GM19452 (cell line): ENCODE results near the gene CXCL14.

Source experiments
- ATAC-seq: cut with Tn5 transposase; IDR thresholded peaks from one replicate; pipeline ENCODE4 v1.9.1; 2021; ENCODE audit not compliant: unreplicated experiment

CXCL14 gene

DNA sequence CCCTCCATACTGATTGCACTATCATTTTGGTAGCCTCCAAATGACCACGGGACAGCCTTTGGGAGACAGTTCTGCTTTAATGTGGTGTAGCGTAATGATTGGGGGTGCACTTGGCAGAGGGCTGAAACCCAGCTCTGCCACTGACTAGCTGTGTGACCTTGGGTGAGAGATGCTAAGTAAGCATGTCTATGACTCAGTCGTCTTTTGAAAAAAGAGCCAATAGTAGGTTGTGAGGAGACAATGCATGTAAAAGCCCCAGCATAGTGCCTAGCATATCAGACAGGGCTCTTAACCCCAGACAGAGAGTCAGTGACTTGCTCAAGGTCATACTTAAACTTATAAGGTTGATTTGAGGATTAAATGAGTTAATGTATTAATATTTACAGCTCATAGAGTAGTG lies 18.0 kb upstream of the CXCL14 start:
- no peak for ATAC-seq

DNA sequence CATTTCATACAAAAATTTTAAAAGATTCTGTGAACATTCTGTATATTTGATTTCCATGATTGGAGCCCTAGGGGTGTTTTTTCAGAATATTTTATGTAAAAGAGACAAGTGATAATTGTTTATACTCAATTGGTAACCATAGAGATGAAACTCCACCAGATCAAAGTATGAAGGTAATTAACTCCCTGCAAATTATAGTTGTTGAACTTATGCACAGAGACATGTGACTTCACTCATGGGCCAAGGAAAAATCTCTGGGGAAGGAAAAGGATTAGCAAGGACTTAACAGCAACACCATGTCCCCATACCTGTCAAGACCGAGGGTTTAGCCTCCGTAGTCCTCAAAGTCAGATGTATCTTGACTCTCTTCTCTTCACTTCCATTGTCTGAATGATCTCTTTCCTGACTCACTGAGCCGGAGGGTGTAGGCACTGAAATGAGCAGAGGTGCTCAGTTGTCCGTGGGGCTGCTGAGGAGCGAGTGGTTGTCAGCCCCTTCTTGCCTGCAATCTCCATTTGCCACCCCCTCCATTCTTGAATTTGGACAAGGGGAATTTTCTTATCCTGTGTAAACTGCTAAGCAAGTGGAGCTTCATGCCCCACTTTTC lies 17.5 kb upstream of the CXCL14 start:
- no peak for ATAC-seq

GRCh38 chr5:135594416-135594960 lies 15.7 kb upstream of the CXCL14 start:
- no peak for ATAC-seq

GRCh38 chr5:135593886-135594285 lies 15.1 kb upstream of the CXCL14 start:
- ATAC-seq: no peak

- ATAC-seq: no peak
Measured at GRCh38 chr5:135593141-135593540, 14.3 kb upstream of the CXCL14 start.

- no peak for ATAC-seq
Measured at GRCh38 chr5:135592312-135593045, 13.7 kb upstream of the CXCL14 start.

GRCh38 chr5:135591277-135591676 lies 12.5 kb upstream of the CXCL14 start:
- ATAC-seq: no peak

GRCh38 chr5:135589152-135589551 lies 10.4 kb upstream of the CXCL14 start:
- no peak for ATAC-seq

DNA sequence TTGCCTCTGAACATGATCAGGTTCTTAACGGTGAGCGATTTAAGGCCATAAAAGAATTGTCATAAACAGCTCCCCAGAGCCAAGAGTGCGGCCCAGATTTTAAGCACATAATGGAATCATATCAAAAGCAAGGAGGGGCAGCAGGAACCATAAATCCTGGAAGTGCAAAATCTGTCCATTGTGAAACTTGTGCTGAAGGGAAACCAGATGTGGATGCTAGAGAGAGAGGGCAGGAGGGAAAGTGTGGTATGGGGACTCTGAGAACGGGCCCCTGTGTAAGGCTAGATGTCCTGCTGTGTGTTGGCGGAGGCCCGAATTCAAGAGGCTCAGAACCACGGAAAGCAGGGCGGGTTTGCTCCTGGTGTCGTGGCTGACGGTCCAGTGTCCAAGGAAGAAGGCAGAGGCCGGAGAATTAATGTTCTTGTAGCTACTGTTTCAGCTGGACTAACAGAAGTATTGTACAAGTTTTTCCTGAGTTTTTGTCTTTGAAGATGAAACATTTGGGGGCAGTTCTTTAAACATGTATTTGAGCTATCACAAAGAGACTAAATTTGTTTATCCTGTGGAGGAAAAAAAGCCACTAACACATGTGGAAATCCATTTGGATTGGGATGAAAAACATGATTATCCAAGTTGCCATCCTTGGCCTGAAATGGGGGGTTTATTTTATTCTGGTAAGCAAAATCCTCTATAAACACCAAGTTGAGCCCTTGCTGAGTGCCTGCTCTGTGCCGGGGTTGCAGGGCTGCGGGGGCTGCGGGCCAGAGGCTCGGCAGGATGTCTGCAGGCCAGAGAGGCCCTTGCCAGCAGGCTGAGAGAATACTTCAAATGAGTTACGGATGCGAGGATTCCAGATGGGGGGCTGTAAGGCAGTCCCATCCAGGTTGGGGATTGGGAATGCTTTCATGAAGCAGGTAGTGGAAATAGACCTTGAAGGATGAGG lies 9.2 kb upstream of the CXCL14 start:
- ATAC-seq: no peak

DNA sequence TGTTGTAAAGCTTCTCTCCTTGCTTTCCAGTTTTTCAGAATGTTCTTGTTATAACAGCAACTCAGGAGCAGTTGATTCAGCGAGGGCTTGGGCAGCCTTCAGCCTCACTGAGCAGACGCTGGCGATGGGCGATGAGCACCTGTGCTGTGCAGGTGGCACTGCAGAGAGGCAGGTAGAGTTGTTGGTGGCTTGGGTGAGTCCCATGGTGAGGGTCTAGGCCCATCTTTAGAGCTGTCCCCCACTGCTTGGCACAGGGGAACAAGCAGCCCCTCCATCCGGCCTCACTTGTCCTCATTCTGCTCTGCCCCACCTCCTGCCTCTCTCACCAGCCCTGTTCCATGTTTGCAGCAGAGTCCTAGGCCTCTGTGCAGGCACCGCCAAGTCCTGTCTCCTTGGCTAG lies 6.1 kb upstream of the CXCL14 start:
- ATAC-seq: no peak

GRCh38 chr5:135584276-135584675 lies 5.5 kb upstream of the CXCL14 start:
- ATAC-seq: no peak

DNA sequence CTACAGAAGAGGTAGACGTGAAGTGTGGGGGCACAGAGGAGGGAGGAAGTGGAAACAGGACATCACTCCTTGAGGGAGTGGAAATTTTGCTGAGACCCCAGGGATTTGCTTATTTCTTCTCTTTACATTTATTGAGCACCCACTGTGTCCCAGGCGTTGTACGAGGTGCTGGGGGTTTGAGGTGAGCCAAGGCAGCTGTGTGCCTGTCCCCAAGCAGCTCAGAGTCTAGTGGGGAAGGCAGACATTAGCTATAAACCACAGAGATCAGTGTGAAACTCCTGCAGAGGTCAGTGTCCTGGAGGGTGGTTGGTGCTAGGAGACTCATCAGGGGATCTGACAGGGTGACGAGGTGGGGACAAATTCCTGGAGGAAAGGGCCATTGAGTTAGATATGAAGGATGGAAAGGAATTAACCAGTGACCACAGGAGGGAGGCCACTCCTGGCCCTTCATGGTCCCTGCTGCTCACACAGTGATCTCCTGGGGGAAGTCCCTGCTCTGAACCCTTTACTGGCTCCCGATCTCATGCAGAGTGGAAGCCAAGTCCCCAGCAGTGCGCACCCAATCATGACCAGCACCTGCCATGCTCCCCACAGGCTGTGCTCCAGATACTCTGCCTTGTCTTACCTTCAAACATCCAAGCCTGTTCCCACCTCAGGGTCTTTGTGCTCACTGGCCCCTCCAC lies 3.4 kb upstream of the CXCL14 start:
- no peak for ATAC-seq

DNA sequence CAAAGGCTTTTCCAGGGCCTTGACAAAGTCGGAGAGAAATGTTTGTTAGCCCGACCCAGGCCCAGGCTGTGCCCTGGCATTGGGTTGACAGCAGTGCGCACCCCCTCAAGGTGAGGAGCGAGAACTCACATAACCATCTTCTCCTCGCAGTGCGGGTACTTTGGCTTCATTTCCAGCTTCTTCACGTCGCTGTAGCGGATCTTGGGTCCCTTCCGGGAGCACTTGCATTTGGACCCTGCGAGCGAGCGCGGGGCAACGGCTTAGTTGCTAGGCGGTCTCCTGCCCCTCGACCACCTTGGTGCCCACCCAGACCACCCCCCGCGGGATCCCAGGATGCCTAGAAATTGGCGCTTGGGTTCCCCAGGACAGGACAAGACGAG lies 496 bp downstream of the CXCL14 start:
- ATAC-seq: no peak

DNA sequence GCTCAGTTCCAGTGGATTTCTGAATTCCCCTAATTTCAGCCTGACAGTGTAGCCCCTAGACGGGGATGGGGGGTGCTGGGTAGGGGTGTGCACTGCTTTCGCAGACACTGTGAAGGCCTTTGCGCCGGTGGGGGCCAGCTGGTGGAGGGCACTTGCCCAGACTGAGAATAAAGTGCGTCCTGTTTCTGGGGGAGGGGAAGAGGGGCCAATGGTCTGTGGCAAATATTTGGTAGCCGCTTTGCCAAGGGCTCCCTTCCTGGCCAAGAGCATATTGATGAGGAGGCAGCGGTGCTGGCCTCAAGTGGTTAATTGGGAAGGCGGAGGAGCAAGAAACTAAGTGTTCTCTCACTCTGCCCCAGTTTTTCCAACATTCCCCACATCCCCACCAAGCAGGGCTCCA lies 1.4 kb downstream of the CXCL14 start:
- ATAC-seq: no peak

DNA sequence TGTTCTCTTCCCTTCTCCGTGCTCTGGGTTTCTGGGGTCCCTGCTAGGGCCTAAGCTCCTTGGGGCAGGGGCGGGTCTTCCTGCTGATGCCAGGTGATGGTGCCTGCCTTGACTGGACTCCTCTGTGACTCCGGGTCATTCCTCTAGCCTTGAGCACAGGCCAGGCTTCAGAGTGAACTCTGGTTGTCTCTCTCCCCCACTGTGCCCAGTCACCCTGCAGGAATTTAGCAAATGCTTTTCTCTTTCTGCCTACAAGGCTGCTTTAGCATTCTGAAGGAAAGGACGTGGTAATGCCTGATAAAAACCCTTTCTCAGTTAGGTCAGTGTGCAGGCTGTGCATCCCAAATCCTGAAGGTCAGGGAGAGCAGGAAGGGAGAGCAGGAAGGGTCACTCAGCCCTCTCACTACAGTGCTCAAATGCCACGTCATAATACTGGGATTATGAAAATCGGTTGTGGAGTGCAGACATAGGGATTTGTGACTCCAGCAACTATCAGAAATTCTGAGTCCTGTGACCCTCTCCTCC lies 2.7 kb downstream of the CXCL14 start:
- ATAC-seq: no peak

GRCh38 chr5:135574493-135574892 lies 4.3 kb downstream of the CXCL14 start:
- ATAC-seq: no peak

GRCh38 chr5:135571902-135572301 lies 6.9 kb downstream of the CXCL14 start:
- no peak for ATAC-seq

DNA sequence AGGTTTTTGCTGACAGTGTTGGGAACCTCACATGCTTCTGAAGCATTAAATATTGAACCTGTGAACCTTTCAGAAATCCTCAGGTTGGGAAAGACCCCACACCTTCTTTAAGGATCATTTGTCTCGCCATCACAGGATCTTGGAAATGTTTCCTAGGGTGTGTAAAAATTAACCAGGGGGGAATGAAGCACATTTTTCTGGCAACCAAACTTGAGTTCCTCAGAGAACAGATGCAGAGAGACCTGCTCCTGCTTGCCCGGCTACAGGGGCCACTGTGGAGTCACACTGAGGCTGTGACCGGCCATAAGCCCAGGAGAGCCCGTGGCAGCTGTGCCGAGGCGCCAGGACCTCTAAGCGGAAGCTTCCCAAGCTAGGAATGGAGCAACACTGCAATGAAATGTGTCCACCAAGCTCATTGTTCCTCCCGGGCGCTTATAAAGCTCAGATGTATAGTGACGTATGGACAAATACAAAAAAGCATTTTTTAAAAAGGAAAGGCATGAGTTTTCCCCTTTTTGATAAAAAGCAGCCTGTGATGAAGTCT lies 7.7 kb downstream of the CXCL14 start:
- no peak for ATAC-seq

- no peak for ATAC-seq
Measured at GRCh38 chr5:135570453-135570764, 8.4 kb downstream of the CXCL14 start.

DNA sequence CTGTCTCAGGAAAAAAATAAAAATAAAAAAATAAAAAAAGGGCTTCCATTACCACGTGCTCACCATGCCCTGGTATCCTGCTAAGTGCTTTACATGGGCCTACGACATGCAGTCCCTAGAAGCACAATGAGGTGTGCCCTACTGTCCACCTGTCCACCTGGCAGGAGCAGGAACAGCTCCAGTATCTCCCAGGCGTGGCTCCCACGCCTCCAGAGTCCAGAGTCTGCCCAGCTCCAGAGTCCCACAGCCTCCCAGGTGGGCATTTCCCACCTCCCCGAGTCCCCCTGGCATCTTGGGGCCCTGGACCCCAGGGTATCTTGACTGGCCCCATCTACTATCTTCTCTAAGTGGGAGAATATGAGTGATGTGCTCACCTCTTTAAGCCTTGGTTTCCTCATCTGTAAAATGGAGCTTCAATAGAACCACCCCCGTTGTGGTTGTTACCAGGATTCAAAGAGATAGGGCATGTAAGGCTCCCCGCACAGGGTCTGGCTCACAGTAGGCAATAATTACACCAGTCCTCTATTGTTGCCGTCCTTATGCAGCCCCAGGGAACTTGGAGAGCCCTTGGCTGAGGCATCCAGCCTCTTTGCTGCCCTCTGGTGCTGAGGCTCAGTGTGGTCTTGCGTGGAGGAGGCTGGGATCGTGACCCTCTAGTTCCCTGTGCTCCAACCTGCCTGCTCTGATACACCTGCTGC lies 8.9 kb downstream of the CXCL14 start:
- ATAC-seq: no peak
